Measurements from ENCODE around the gene IL4R.
"Not testable (repeated sequence)": the region's sequence is repeated elsewhere in the genome, so short reads cannot be mapped to it uniquely, and the experiment has no call there.

Gene IL4R

DNA sequence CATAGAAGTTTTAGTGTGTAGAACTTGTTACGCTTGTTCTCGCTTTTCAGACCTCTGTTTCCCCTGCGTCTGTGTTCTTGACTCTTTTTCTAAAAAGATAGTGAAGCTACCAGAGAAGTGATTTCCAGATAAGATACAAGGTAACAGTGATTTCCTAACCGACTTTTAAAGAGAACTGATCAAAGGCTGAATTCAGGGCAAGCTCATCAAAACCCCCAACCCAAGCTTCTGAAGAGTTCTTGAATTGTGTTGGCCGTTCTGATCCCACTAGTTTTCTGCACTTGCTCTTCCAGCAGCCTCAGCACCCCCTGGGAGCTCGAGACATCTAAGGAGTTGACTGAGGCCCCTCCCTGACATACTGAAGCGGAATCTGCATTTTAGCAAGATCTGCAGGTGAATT is 32.5 kb upstream of the IL4R start:
- Mint-ChIP-seq H3K4me1 (ENCODE audit: low read depth) (peaks cover 57% of the 10 kb centered on the region), H3K27me3 (no peaks in the 10 kb centered on the region), H3K27ac (peak overlapping the region; percentile 88), H3K9me3 (ENCODE audit: low read depth) (no peaks in the 10 kb centered on the region), H3K36me3 (no peaks in the 10 kb centered on the region), H3K4me3 (peak overlapping the region; percentile 62)

GRCh38 chr16:27284865-27285675 is 28.7 kb upstream of the IL4R start:
- Mint-ChIP-seq H3K4me3 (peak overlapping the region; percentile 15), H3K27me3 (no peaks in the 10 kb centered on the region), H3K4me1 (ENCODE audit: low read depth) (peaks cover 66% of the 10 kb centered on the region), H3K9me3 (ENCODE audit: low read depth) (no peaks in the 10 kb centered on the region), H3K36me3 (no peaks in the 10 kb centered on the region), H3K27ac (peak overlapping the region; percentile 64)

DNA sequence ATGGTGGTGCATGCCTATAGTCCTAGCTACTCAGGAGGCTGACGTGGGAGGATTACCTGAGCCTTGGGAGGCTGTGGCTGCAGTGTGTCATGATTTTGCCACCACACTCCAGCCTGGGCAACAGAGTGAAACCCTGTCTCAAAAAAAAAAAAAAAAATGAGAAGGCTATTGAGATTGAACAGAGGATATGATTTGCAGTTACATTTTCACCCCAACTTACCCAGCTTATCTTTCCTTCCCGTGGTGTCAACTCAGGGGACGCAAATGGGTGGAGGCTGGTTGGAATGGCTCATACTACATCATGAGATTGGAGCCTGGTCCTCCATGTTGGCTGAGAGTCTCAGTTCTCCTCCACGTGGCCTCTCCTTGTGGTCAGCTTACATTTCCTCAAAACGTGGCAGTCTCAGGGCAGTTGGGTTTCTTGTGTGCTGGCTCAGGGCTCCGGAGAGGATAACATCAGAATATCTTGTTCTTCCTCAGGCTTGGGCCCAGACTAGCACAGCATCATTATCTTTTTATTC is 28.0 kb upstream of the IL4R start:
- Mint-ChIP-seq H3K9me3 (ENCODE audit: low read depth) (no peaks in the 10 kb centered on the region), H3K27ac (peak overlapping the region; percentile 64), H3K4me3 (no peak overlapping the region), H3K36me3 (no peaks in the 10 kb centered on the region), H3K4me1 (ENCODE audit: low read depth) (peaks cover 69% of the 10 kb centered on the region), H3K27me3 (no peaks in the 10 kb centered on the region)

DNA sequence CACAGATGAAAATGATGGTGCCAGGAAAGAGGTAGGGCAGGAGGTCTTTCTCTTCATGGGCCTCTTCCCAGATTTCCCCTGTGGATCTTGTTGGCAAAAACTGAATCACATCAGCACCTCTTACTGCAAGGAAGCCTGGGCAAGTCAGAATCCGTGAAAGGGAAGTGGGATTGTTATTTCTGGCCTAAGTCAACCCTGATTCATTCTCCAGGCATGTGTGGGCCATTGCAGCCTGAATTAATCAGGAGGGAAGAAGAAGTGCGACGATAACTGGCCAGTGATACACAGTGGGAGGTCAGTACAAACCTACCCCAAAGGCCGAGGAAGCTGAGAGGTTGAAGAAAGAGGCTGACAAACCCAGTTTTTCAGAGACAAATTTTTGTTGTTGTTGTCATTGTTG is 27.3 kb upstream of the IL4R start:
- Mint-ChIP-seq H3K27me3 (no peaks in the 10 kb centered on the region), H3K27ac (no peak overlapping the region), H3K4me3 (no peak overlapping the region), H3K9me3 (ENCODE audit: low read depth) (no peaks in the 10 kb centered on the region), H3K36me3 (no peaks in the 10 kb centered on the region), H3K4me1 (ENCODE audit: low read depth) (peaks cover 67% of the 10 kb centered on the region)

GRCh38 chr16:27287051-27287811 is 26.5 kb upstream of the IL4R start:
- H3K9me3 Mint-ChIP-seq (ENCODE audit: low read depth), result no peaks in the 10 kb centered on the region
- H3K27me3 Mint-ChIP-seq, result no peaks in the 10 kb centered on the region
- no peaks in the 10 kb centered on the region for H3K36me3 Mint-ChIP-seq
- H3K4me1 Mint-ChIP-seq (ENCODE audit: low read depth), result peaks cover 64% of the 10 kb centered on the region
- H3K4me3 Mint-ChIP-seq, result no peak overlapping the region
- peak overlapping the region; percentile 54 for H3K27ac Mint-ChIP-seq

DNA sequence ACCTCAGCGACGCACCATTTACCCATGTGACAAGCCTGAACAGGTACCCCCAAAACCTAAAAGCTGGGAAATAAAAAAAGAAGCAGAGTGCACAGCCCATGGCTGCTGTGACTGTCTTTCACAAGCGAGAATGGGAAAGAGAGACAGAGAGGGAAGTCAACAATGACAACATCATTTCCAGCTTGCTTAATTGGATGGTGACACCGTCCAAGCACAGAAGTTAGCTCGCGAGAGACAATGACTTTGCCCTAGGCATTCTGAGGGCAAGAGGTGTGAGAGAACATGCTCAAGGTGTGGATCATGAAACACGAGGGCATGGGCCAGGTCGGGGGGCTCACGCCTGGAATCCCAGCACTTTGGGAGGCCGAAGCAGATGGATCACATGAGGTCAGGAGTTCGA is 25.9 kb upstream of the IL4R start:
- Mint-ChIP-seq H3K4me3 (no peak overlapping the region), H3K4me1 (ENCODE audit: low read depth) (peaks cover 62% of the 10 kb centered on the region), H3K36me3 (no peaks in the 10 kb centered on the region), H3K27ac (no peak overlapping the region), H3K27me3 (no peaks in the 10 kb centered on the region), H3K9me3 (ENCODE audit: low read depth) (no peaks in the 10 kb centered on the region)

DNA sequence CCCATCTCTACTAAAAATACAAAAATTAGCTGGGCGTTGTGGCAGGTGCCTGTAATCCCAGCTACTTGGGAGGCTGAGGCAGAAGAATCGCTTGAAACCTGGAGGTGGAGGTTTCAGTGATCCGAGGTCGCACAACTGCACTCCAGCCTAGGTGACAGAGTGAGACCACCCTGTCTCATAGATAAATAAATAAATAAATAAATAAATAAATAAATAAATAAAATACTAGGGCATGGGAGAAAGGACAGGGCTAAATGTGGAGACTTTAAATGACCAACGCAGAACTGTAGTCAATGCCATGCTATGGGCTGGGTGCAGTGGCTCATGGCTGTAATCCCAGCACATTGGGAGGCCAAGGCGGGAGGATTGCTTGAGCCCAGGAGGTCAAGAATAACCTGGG is 25.5 kb upstream of the IL4R start:
- H3K4me1 Mint-ChIP-seq (ENCODE audit: low read depth), result peaks cover 58% of the 10 kb centered on the region
- H3K27me3 Mint-ChIP-seq, result not testable (repeated sequence)

DNA sequence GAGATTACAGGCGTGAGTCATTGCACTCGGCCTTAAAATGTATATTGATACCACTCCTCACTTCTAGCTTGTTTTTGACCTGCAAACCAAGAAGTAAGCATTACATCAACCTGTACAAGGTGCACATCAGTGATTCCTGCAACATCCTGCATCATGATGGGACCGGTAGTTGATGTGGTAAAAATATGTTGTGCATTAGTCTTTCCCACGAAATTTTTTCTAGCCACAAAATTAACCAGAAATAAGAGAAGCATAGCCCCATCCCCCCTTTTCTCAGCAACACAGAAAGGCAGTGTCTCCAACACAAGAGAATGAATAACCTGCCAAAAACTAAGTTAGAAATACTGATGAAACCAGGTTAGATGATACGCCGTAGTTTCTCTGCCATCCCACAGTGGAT is 24.1 kb upstream of the IL4R start:
- H3K27me3 Mint-ChIP-seq, result no peaks in the 10 kb centered on the region
- H3K4me1 Mint-ChIP-seq (ENCODE audit: low read depth), result peaks cover 46% of the 10 kb centered on the region
- no peaks in the 10 kb centered on the region for H3K9me3 Mint-ChIP-seq (ENCODE audit: low read depth)
- H3K36me3 Mint-ChIP-seq, result no peaks in the 10 kb centered on the region
- peak overlapping the region; percentile 93 for H3K27ac Mint-ChIP-seq
- H3K4me3 Mint-ChIP-seq, result peak overlapping the region; percentile 33

More for the DNA sequence above, 25.5 kb upstream of the IL4R start:
- H3K36me3 Mint-ChIP-seq; H3K27ac Mint-ChIP-seq; H3K4me3 Mint-ChIP-seq; H3K9me3 Mint-ChIP-seq (ENCODE audit: low read depth): not testable (repeated sequence)

DNA sequence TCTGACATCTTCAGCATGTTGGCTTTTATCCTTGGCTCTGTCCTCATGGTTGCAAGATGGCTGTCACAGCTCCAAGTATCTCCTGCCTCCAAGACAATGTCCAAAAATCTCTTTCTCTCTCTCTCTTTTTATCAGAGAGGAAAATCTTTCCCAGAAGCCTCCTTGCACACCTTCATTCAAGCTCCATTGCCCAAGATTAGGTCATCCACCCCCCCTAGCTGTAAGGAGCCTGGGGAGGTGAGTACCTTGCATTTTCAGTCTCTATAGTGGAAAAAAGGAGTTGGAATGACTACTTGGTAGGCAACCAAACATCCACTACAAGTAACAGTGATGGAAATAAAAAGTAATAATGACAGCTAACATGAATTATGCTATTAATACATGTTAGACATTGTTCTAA is 23.2 kb upstream of the IL4R start:
- Mint-ChIP-seq H3K9me3 (ENCODE audit: low read depth) (no peaks in the 10 kb centered on the region), H3K4me3 (no peak overlapping the region), H3K36me3 (no peaks in the 10 kb centered on the region), H3K27ac (peak overlapping the region; percentile 93), H3K4me1 (ENCODE audit: low read depth) (peaks cover 41% of the 10 kb centered on the region), H3K27me3 (no peaks in the 10 kb centered on the region)

DNA sequence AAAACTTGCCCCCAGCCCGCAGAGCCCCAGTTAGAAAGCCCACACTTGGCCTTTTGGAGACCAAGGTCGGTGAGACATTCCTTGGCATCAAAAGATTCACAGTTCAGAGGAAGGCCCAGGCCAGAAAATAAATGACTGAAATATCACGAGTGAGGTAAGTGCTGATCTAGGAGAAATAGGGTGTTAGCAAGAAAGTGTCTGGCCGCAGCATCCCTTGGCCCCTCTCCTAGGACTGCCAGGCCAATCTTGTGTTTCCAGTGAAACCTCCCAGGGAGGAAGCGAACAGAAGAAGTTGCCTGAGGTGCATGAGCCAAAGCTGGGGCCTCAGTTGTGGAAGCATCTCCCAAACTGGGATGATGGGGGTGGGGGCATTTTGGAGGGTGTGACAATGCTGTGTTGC is 22.7 kb upstream of the IL4R start:
- Mint-ChIP-seq H3K4me1 (ENCODE audit: low read depth) (peaks cover 39% of the 10 kb centered on the region), H3K9me3 (ENCODE audit: low read depth) (no peaks in the 10 kb centered on the region), H3K27ac (no peak overlapping the region)

GRCh38 chr16:27291722-27292240 is 22.0 kb upstream of the IL4R start:
- Mint-ChIP-seq H3K4me3 (no peak overlapping the region), H3K4me1 (ENCODE audit: low read depth) (peaks cover 39% of the 10 kb centered on the region), H3K9me3 (ENCODE audit: low read depth) (no peaks in the 10 kb centered on the region), H3K27ac (no peak overlapping the region), H3K36me3 (no peaks in the 10 kb centered on the region), H3K27me3 (no peaks in the 10 kb centered on the region)

More for the DNA sequence above, 22.7 kb upstream of the IL4R start:
- no peaks in the 10 kb centered on the region for H3K36me3 Mint-ChIP-seq
- no peaks in the 10 kb centered on the region for H3K27me3 Mint-ChIP-seq
- H3K4me3 Mint-ChIP-seq, result no peak overlapping the region

DNA sequence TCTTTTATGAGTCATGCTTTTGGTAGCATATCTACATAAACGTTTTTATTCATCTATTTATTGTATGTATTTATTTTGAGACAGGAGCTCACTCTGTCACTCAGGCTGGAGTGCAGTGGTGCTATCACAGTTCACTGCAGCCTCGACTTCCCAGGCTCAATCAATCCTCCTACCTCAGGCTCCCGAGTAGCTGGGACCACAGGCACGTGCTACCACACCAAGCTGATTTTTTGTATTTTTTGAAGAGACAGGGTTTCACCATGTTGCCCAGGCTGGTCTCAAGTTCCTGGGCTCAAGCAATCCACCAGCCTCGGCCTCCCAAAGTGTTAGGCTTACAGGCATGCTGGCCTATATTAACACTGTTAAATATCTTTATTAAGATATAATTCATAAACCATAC is 20.4 kb upstream of the IL4R start:
- Mint-ChIP-seq H3K9me3 (ENCODE audit: low read depth) (no peaks in the 10 kb centered on the region), H3K27ac (no peak overlapping the region), H3K4me1 (ENCODE audit: low read depth) (peaks cover 39% of the 10 kb centered on the region), H3K36me3 (peaks cover 3% of the 10 kb centered on the region), H3K4me3 (no peak overlapping the region), H3K27me3 (no peaks in the 10 kb centered on the region)

GRCh38 chr16:27298132-27298531 is 15.6 kb upstream of the IL4R start:
- H3K9me3 Mint-ChIP-seq (ENCODE audit: low read depth), result no peaks in the 10 kb centered on the region
- H3K4me1 Mint-ChIP-seq (ENCODE audit: low read depth), result peaks cover 17% of the 10 kb centered on the region
- no peak overlapping the region for H3K27ac Mint-ChIP-seq
- H3K4me3 Mint-ChIP-seq, result no peak overlapping the region
- H3K36me3 Mint-ChIP-seq, result peaks cover 3% of the 10 kb centered on the region
- H3K27me3 Mint-ChIP-seq, result no peaks in the 10 kb centered on the region

DNA sequence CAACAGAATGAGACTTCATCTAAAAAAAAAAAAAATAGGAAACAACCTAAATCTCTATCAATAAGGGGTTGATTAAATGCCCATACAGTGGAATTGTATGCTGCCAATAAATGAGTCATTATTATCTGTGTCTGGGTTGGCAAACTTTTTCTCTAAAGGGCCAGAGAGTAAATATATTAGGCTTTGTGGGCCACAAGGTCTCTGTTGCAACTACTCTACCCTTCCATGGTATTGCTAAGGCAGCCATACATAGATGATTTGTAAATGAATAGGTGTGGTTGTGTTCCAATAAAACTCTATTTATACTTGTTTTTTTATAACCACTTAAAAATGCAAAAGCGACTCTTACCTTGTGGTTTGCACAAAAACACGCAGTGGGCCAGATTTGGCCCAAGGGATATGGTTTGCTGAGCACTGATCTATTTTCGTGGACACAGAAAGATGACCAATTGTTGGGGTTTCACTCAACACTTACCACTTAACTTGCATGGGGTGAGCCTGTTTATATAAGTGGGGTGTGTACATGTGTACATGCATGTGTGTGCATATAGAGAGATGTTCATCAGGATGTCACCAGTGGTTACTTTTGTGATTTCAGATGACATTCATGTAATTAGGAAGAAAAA is 12.4 kb upstream of the IL4R start:
- peaks cover 4% of the 10 kb centered on the region for H3K36me3 Mint-ChIP-seq
- H3K4me1 Mint-ChIP-seq (ENCODE audit: low read depth), result peaks cover 10% of the 10 kb centered on the region
- no peak overlapping the region for H3K27ac Mint-ChIP-seq

DNA sequence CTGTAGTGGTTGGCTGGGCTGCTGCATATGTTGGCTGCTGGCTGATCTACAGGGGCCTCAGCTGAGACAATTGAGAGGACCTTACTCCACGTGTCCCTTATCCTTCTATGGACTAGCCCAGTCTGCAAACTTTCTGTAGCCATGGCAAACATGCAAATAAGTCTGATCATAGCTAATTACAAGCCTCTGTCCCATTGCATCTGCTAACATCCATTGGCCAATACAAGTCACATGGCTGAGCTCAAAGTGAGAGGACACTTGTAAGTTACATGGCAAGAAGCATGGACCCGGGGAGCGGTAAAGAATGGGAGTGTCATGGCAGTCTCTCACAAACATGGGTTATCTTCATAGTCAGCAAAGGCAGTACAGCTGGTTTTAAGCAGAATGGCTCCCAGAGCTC is 11.6 kb upstream of the IL4R start:
- peaks cover 4% of the 10 kb centered on the region for H3K36me3 Mint-ChIP-seq
- H3K4me3 Mint-ChIP-seq, result no peak overlapping the region
- H3K9me3 Mint-ChIP-seq (ENCODE audit: low read depth), result no peaks in the 10 kb centered on the region
- peaks cover 9% of the 10 kb centered on the region for H3K4me1 Mint-ChIP-seq (ENCODE audit: low read depth)
- H3K27ac Mint-ChIP-seq, result no peak overlapping the region
- H3K27me3 Mint-ChIP-seq, result no peaks in the 10 kb centered on the region

More for the DNA sequence above, 12.4 kb upstream of the IL4R start:
- Mint-ChIP-seq H3K27me3 (no peaks in the 10 kb centered on the region), H3K4me3 (no peak overlapping the region), H3K9me3 (ENCODE audit: low read depth) (no peaks in the 10 kb centered on the region)
